GM18502 (cell line): ENCODE data around the gene DHX34.
A peak's percentile ranks its signal among the peaks of the same experiment; 100 is the strongest.
"Not testable (repeated sequence)": the region's sequence is repeated elsewhere in the genome, so short reads cannot be mapped to it uniquely, and the experiment has no call there.

Source experiments
- ATAC-seq: cut with Tn5 transposase; IDR thresholded peaks from one replicate; pipeline ENCODE4 v1.9.1; 2021; ENCODE audit warnings: mild to moderate bottlenecking; ENCODE audit not compliant: unreplicated experiment, poor library complexity

The DHX34 gene, protein sequence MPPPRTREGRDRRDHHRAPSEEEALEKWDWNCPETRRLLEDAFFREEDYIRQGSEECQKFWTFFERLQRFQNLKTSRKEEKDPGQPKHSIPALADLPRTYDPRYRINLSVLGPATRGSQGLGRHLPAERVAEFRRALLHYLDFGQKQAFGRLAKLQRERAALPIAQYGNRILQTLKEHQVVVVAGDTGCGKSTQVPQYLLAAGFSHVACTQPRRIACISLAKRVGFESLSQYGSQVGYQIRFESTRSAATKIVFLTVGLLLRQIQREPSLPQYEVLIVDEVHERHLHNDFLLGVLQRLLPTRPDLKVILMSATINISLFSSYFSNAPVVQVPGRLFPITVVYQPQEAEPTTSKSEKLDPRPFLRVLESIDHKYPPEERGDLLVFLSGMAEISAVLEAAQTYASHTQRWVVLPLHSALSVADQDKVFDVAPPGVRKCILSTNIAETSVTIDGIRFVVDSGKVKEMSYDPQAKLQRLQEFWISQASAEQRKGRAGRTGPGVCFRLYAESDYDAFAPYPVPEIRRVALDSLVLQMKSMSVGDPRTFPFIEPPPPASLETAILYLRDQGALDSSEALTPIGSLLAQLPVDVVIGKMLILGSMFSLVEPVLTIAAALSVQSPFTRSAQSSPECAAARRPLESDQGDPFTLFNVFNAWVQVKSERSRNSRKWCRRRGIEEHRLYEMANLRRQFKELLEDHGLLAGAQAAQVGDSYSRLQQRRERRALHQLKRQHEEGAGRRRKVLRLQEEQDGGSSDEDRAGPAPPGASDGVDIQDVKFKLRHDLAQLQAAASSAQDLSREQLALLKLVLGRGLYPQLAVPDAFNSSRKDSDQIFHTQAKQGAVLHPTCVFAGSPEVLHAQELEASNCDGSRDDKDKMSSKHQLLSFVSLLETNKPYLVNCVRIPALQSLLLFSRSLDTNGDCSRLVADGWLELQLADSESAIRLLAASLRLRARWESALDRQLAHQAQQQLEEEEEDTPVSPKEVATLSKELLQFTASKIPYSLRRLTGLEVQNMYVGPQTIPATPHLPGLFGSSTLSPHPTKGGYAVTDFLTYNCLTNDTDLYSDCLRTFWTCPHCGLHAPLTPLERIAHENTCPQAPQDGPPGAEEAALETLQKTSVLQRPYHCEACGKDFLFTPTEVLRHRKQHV

DNA sequence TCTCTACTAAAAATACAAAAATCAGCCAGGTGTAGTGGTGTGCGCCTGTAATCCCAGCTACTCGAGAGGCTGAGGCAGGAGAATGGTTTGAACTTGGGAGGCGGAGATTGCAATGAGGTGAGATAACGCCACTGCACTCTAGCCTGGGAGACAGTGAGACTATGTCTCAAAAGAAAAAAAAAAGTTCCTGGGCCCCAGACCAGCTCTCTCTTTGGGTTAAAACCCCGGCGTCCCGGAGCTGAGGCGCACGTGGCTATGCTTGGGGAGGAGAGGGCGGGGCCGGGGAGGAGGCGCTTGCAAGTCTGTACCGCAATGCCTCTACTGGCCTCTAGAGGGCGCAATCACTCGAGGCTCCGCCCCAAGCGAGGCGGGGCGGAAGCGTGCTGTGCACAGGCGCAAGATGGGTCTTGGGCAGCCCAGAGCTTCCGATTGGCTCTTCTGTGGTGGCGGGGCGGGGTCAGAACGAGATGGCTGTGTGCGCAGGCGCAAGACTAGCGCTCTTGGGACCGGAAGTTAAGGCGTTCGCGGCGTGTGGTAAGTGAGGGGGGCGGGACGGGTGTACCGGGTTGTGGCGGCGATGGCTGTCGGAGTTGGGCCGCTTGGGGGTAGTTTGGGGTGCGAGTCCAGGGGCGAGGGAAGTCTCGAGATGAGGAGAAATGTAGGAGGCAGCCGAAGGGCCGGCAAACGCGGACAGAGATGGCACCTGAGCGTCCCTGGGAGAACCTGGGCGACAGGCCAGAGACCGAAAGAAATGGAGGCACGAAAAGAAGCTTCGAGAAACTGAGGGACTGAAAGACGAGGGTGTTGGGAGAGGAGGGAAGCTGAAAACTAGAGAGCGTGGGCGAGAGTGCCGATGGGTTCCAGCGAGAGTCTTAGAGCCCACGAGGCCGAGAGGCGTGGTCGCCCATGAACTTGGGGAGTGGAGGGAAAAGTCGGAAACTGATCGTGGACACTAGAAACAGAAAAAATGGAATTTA, at the start of gene DHX34:
Gene DHX34 (plus strand): TSS at position 497 of the 977 bp plus-strand sequence. CDS start 3,716 bp downstream, outside the sequence.
- peak; percentile 94 for ATAC-seq

DNA sequence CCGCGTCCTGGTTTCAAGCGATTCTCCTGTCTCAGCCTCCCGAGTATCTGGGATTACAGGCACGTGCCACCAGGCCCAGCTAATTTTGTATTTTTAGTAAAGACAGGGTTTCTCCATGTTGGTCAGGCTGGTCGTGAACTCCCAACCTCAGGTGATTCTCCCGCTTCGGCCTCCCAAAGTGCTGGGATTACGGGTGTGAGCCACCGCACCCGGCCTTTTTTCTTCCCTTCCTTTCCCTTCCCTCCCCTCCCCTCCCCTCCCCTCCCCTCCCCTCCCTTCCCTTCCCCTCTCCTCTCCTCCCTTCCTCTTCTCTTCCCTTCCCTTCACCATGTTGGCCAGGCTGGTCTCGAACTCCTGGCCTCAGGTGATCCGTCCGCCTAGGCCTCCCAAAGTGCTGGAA, 48.2 kb upstream of the DHX34 start:
- ATAC-seq = not testable (repeated sequence)

DNA sequence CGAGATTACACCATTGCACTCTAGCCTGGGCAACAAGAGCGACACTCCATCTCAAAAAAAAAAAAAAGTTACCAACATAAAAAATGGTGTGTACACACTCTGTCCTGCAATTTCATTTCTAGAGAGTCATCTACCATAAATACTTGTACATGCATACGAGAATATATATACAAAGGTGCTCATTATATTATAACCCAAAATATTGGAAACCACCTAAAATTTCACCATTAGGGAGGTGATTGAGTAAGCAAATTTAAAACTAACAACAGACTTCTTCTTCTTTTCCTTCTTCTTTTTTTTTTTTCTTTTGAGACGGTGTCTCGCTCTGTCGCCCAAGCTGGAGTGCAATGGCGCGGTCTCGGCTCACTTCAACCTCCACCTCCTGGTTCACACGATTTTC, 46.9 kb upstream of the DHX34 start:
- ATAC-seq = no peak

DNA sequence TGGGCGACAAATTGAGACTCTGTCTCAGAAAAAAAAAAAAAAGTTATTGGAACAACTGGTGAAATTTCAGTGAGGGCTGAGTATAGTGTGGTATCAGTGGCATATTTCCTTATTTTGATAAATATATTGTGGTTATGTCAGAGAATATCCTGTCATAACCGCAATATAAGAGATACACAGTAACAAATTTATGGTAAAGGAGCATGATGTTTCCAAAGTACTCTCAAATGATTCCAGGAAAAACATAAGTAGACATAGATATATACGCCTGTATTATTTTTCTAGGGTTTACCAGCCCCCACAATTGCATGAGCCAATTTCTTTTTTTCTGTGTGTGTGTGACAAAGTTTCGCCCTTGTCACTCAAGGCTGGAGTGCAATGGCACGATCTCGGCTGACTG, 45.1 kb upstream of the DHX34 start:
- ATAC-seq = no peak

DNA sequence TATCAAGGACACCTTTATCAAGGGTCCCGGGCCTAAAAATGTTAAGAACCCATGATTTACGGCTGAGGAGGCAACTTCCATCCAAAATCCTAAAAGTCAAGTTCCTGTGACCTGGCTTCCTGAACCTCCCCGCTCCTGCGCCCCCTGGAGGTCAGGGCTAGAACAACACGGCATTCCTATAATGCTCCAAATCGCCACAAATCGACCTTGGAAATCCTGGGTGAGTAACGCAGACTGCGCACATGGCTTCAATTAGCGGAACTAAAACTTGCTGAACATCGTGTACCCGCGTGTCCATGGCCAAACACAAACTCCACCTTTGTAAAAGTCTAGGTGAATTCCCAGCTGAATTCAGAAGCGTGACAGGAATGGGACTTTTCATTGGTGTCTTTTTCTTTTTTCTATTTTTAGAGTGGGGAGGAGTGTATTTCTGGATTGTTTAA, 43.8 kb upstream of the DHX34 start:
- no peak for ATAC-seq

GRCh38 chr19:47306303-47306702, 42.8 kb upstream of the DHX34 start:
- ATAC-seq = no peak

DNA sequence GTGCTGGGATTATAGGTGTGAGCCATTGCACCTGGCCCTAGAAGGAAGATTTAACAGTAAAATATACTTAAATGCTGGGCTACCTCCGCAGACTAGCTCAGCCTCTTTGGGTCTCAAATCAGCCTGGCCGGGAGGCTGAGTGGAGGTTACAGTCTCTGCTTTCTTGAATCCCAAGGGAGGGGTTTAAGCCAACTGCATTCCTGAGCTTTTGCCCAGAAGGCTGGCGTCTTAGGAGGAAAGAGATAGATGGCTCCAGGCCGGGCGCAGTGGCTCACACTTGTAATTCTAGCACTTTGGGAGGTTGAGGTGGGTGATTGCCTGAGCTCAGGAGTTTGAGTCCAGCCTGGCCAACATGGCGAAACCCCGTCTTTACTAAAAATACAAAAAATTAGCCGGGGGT, 40.1 kb upstream of the DHX34 start:
- no peak for ATAC-seq

DNA sequence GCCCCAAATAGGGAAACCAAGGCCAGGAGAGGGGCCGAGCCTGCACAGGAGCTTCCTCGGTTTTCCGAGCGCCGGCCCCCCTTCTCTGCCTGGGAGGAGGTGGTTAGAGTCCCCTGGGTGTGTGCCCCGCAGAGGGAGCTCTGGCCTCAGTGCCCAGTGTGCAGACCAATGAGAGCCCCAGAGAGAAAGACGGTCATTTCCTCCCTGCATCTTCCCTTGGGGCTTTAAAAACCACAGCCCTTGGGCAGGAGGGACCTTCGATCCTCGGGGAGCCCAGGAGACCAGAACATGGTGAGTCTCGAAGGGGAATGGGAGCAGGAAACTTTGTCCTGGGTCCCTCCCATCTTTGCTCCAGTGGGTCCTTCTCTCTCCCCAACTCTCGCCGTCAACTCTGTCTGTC, 39.5 kb upstream of the DHX34 start, which contains the start of gene C5AR1:
Gene C5AR1 (plus strand): TSS at position 254 of the 400 bp plus-strand sequence. CDS start 35 bp downstream, at position 289.
- ATAC-seq = no peak

DNA sequence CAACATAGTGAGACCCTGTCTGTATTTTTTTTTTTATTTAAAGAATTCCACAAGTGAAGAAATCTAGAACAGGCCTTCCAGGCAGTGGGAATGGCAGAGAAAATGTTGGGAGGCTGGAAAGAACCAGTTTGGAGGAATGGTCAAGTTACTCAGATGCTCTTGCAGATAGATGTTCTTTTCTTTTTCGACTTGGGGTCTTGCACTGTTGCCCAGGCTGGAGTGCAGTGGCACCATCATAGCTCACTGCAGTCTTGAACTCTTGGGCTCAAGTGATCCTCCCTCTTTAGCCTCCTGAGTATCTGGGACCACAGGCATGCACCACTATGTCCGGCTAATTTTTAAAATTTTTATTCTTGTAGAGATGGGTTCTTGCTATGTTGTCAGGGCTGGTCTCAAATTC, 38.8 kb upstream of the DHX34 start:
- ATAC-seq = no peak

- ATAC-seq = no peak
Measured at GRCh38 chr19:47310819-47311218, 38.3 kb upstream of the DHX34 start.

GRCh38 chr19:47312366-47313006, 36.6 kb upstream of the DHX34 start:
- no peak for ATAC-seq

- ATAC-seq = no peak
Measured at GRCh38 chr19:47313754-47314295, 35.3 kb upstream of the DHX34 start.

DNA sequence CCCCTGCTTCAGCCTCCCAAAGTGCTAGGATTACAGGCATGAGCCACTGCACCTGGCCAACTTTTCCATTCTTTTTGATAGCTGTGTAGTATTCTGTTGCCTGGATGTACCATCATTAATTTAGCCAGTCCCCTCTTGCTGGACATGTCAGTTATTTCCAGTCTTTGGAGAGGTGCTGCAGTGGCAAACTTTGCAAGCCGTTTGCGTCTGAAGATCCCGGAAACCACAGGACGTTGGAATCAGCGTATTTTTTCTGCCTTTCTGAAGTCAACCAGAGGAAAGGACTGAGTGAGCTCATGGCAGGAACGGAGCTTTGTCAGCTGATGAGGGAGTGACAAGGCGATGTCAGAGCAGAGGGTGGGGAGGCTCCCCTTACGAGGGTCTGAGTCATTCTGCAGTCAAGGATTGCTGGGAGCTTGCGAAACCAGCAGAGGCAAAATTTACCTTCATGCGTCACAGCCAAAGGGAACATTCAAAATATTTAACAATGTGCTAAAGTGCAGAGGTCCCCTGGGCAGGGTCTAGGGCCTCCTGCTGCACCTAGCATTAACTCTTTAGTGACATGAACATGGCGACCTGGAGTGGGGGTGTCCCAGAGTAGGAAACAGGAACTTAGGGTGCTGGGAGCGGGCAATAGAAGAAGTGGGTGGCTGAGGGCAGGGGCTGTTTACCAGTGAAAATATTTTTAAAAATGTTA, 33.8 kb upstream of the DHX34 start:
- no peak for ATAC-seq

DNA sequence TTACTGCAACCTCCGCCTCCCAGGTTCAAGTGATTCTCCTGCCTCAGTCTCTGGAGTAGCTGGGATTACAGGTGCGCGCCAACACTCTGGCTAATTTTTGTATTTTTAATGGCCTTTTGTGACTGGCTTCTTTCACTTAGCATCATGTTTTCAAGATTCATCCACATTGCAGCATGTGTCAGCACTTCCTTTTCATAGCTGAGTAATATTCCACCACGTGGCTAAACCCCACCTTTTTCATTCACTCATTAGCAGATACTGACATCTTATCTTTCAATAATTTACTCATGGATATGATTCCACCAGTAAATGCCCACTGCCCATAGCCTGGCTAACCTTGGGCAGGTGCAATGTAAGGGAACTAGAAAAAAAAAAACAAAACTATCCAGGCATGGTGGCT, 32.6 kb upstream of the DHX34 start:
- no peak for ATAC-seq

DNA sequence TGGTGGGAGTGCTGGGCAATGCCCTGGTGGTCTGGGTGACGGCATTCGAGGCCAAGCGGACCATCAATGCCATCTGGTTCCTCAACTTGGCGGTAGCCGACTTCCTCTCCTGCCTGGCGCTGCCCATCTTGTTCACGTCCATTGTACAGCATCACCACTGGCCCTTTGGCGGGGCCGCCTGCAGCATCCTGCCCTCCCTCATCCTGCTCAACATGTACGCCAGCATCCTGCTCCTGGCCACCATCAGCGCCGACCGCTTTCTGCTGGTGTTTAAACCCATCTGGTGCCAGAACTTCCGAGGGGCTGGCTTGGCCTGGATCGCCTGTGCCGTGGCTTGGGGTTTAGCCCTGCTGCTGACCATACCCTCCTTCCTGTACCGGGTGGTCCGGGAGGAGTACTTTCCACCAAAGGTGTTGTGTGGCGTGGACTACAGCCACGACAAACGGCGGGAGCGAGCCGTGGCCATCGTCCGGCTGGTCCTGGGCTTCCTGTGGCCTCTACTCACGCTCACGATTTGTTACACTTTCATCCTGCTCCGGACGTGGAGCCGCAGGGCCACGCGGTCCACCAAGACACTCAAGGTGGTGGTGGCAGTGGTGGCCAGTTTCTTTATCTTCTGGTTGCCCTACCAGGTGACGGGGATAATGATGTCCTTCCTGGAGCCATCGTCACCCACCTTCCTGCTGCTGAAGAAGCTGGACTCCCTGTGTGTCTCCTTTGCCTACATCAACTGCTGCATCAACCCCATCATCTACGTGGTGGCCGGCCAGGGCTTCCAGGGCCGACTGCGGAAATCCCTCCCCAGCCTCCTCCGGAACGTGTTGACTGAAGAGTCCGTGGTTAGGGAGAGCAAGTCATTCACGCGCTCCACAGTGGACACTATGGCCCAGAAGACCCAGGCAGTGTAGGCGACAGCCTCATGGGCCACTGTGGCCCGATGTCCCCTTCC, 28.9 kb upstream of the DHX34 start:
- no peak for ATAC-seq

DNA sequence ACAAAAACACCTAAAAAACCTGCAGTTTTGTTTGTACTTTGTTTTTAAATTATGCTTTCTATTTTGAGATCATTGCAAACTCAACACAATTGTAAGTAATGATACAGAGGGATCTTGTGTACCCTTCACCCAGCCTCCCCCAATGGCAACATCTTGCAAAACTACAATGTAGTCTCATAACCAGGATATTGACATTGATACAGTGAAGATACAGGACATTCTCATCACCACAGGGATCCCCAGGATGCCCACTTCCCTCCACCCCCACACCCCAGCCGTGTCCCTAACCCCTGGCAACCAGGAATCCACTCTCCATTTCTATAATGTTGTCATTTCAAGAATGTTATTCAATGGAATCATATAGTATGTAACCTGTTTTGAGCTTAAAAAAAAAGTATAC, 27.5 kb upstream of the DHX34 start:
- no peak for ATAC-seq

- no peak for ATAC-seq
Measured at GRCh38 chr19:47322058-47322457, 27.1 kb upstream of the DHX34 start.
